ENCODE data around the gene NPIPB2. TPM values are rescaled to one million over a fixed set of nuclear protein-coding genes. Genes with fewer than 3 reads are reported as not detected.

NPIPB2 gene
- polyA plus RNA-seq, 1 donor (not counting 4 experiments of a cell fraction or from before 2014, with no cell fraction given) = 5.5 TPM

GRCh38 chr16:11977376-11978041, 35.7 kb upstream of the NPIPB2 start:
- DNase-seq (ENCODE audit: low read depth, low spot score) = peak; percentile 38
- Histone ChIP-seq H3K4me1 (ENCODE audit: control insufficient read depth, extremely low read depth, insufficient read depth, low read length) (peaks cover 13% of the 10 kb centered on the region), H4K20me1 (ENCODE audit: control insufficient read depth, extremely low read depth, insufficient read depth, low read length) (no peaks in the 10 kb centered on the region), H3K9me1 (ENCODE audit: control insufficient read depth, extremely low read depth, insufficient read depth, low read length) (no peaks in the 10 kb centered on the region), H3K4me2 (ENCODE audit: control insufficient read depth, extremely low read depth, insufficient read depth, low read depth, low read length) (peak overlapping the region; percentile 96), H3K9ac (ENCODE audit: control insufficient read depth, extremely low read depth, insufficient read depth, low read length) (peak overlapping the region; percentile 82), H3K36me3 (ENCODE audit: control insufficient read depth in 2 of 2, extremely low read depth in 1 of 2, insufficient read depth in 2 of 2, low read length in 2 of 2) (peaks cover 0 to 2% of the 10 kb centered on the region in 2 experiments), H3K27me3 (ENCODE audit: control insufficient read depth, extremely low read depth, insufficient read depth, low read length) (no peaks in the 10 kb centered on the region), H3K9me3 (ENCODE audit: control insufficient read depth, low read depth, low read length) (no peaks in the 10 kb centered on the region), H2AFZ (ENCODE audit: control insufficient read depth, low read length) (peak overlapping the region; percentile 90), H3K4me3 (ENCODE audit: control insufficient read depth in 2 of 3, extremely low read depth in 1 of 3, insufficient read depth in 2 of 3, low read depth in 1 of 3, low read length in 3 of 3) (peak overlapping the region; percentile 72 to 95 (median 84)), H3K79me2 (ENCODE audit: control insufficient read depth, insufficient read depth, low read length) (peaks cover 11% of the 10 kb centered on the region), H3K27ac (ENCODE audit: control insufficient read depth, insufficient read depth, low read length) (peak overlapping the region; percentile 68)
- TF ChIP-seq, protein P1, sequence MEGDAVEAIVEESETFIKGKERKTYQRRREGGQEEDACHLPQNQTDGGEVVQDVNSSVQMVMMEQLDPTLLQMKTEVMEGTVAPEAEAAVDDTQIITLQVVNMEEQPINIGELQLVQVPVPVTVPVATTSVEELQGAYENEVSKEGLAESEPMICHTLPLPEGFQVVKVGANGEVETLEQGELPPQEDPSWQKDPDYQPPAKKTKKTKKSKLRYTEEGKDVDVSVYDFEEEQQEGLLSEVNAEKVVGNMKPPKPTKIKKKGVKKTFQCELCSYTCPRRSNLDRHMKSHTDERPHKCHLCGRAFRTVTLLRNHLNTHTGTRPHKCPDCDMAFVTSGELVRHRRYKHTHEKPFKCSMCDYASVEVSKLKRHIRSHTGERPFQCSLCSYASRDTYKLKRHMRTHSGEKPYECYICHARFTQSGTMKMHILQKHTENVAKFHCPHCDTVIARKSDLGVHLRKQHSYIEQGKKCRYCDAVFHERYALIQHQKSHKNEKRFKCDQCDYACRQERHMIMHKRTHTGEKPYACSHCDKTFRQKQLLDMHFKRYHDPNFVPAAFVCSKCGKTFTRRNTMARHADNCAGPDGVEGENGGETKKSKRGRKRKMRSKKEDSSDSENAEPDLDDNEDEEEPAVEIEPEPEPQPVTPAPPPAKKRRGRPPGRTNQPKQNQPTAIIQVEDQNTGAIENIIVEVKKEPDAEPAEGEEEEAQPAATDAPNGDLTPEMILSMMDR (optimal IDR thresholded peaks at IDR 0.05 in 1 of 3, IDR thresholded peaks at IDR 0.05 in 1 of 3, conservative IDR thresholded peaks at IDR 0.05 in 1 of 3; ENCODE audit: extremely low read depth in 1 of 3, insufficient read depth in 2 of 3, low read length in 3 of 3) = no peak
- no peak for TF ChIP-seq EZH2 (IDR thresholded peaks at IDR 0.05; ENCODE audit: low read length)
- FAIRE-seq = no peak
- dilution Hi-C loops (cut with MboI; ENCODE audit: extremely low pct_ligation_motif_present, low sequenced_read_pairs) = no loop called here

DNA sequence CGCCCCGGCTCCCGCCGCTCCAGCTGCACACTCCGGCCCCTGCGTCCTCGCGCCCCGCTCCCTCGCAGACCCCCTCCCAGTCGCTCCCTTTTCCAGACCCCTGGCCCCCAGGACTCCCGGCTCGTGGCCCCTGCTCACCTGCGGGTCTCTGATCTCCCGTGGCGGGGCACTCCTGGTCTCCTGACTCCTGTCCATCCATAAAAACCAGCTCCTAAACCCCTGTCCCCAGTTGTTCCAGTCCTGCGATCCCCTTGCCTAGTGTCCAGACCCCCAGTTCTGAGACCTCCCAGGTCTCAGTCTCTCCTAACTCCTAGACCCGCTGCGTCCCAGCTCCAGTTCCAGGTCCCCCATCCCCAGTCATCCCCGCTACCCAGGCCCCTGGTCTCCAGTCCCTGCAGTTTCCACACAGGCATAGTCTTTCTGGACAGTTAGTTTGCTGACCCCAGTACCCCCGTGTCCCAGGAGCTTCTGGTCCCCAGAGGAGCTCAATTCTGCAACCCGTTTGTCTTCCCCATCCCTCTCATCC, 35.1 kb upstream of the NPIPB2 start:
- peak overlapping the region; percentile 82 for H3K9ac ChIP-seq (ENCODE audit: control insufficient read depth, extremely low read depth, insufficient read depth, low read length)
- peaks cover 0 to 2% of the 10 kb centered on the region in 2 experiments for H3K36me3 ChIP-seq (ENCODE audit: control insufficient read depth in 2 of 2, extremely low read depth in 1 of 2, insufficient read depth in 2 of 2, low read length in 2 of 2)
- peak overlapping the region; percentile 96 for H3K4me2 ChIP-seq (ENCODE audit: control insufficient read depth, extremely low read depth, insufficient read depth, low read depth, low read length)
- H3K4me1 ChIP-seq (ENCODE audit: control insufficient read depth, extremely low read depth, insufficient read depth, low read length) = peaks cover 13% of the 10 kb centered on the region
- H3K27me3 ChIP-seq (ENCODE audit: control insufficient read depth, extremely low read depth, insufficient read depth, low read length) = no peaks in the 10 kb centered on the region
- FAIRE-seq (no peak), DNase-seq (ENCODE audit: low read depth, low spot score) (no peak)
- H3K79me2 ChIP-seq (ENCODE audit: control insufficient read depth, insufficient read depth, low read length) = peaks cover 11% of the 10 kb centered on the region
- no peak for TF ChIP-seq EZH2 (IDR thresholded peaks at IDR 0.05; ENCODE audit: low read length)
- TF ChIP-seq, protein P1 (optimal IDR thresholded peaks at IDR 0.05 in 1 of 3, IDR thresholded peaks at IDR 0.05 in 1 of 3, conservative IDR thresholded peaks at IDR 0.05 in 1 of 3; ENCODE audit: extremely low read depth in 1 of 3, insufficient read depth in 2 of 3, low read length in 3 of 3) = no peak
- H3K4me3 ChIP-seq (ENCODE audit: control insufficient read depth in 2 of 3, extremely low read depth in 1 of 3, insufficient read depth in 2 of 3, low read depth in 1 of 3, low read length in 3 of 3) = peak overlapping the region; percentile 72 to 95 (median 84)
- H3K27ac ChIP-seq (ENCODE audit: control insufficient read depth, insufficient read depth, low read length) = peak overlapping the region; percentile 68
- no peaks in the 10 kb centered on the region for H3K9me1 ChIP-seq (ENCODE audit: control insufficient read depth, extremely low read depth, insufficient read depth, low read length)
- no peaks in the 10 kb centered on the region for H3K9me3 ChIP-seq (ENCODE audit: control insufficient read depth, low read depth, low read length)
- H4K20me1 ChIP-seq (ENCODE audit: control insufficient read depth, extremely low read depth, insufficient read depth, low read length) = no peaks in the 10 kb centered on the region
- dilution Hi-C loops (cut with MboI; ENCODE audit: extremely low pct_ligation_motif_present, low sequenced_read_pairs) = no loop called here
- peak overlapping the region; percentile 90 for H2AFZ ChIP-seq (ENCODE audit: control insufficient read depth, low read length)
